Uterus (tissue), 2 donors: ENCODE data around the gene CPED1.

ENCODE experiments used
- CTCF ChIP-seq, 4 experiments: fragments of 200-600 bp in 2 of 4; fragments of 450-650 bp in 2 of 4; sonication (generic) in 2 of 4; IDR thresholded peaks; one replicate each; pipeline ENCODE4 v1.5.1; 2016 to 2019; ENCODE audit warnings: antibody characterized with exemption in 4 of 4, mild to moderate bottlenecking in 2 of 4, moderate library complexity in 1 of 4
- POLR2A ChIP-seq, 2 donors: fragments of 450-650 bp; IDR thresholded peaks; one replicate each; pipeline ENCODE4 v1.6.1; 2016; ENCODE audit warnings: antibody characterized with exemption in 2 of 2, mild to moderate bottlenecking in 1 of 2, moderate library complexity in 1 of 2

- TF ChIP-seq CTCF (IDR thresholded peaks at IDR 0.05) = no peak
- no peak for TF ChIP-seq POLR2A (IDR thresholded peaks at IDR 0.05)
These were observed 292.1 kb downstream of the CPED1 start for GRCh38 chr7:121280656-121281055.
